ENCODE measurements around the gene CAD. TPM values are rescaled to one million over a fixed set of nuclear protein-coding genes. Genes with fewer than 3 reads are reported as not detected.

Gene CAD
- total RNA-seq, 1 experiment from 2014 or later = 71.4 TPM

GRCh38 chr2:27278010-27278409, 60.8 kb downstream of the CAD start:
- H3K4me2 ChIP-seq (ENCODE audit: low read depth, low read length, poor library complexity, severe bottlenecking) = no peak overlapping the region
- H3K27me3 ChIP-seq (ENCODE audit: low read length) = no peaks in the 10 kb centered on the region; the same call in 1 of the 2 replicates
- no peaks in the 10 kb centered on the region for H3K79me2 ChIP-seq (ENCODE audit: low read length)
- no peak overlapping the region for H3K4me3 ChIP-seq (ENCODE audit: low read length)
- H3K36me3 ChIP-seq (ENCODE audit: insufficient read depth, low read length) = no peaks in the 10 kb centered on the region
- H2AFZ ChIP-seq (ENCODE audit: low read length) = no peak overlapping the region
- H3K9me3 ChIP-seq (ENCODE audit: low read length) = no peaks in the 10 kb centered on the region
- H3K9ac ChIP-seq (ENCODE audit: low read length) = no peak overlapping the region
- H3K27ac ChIP-seq (ENCODE audit: low read length) = no peak overlapping the region
- no peaks in the 10 kb centered on the region for H3K9me2 ChIP-seq (replicated peaks; ENCODE audit: insufficient read depth, low read length)
- H4K20me1 ChIP-seq (ENCODE audit: insufficient read depth, low read depth, low read length) = no peaks in the 10 kb centered on the region
- no peak for DNase-seq
- H3K4me1 ChIP-seq (ENCODE audit: low read length) = no peaks in the 10 kb centered on the region

DNA sequence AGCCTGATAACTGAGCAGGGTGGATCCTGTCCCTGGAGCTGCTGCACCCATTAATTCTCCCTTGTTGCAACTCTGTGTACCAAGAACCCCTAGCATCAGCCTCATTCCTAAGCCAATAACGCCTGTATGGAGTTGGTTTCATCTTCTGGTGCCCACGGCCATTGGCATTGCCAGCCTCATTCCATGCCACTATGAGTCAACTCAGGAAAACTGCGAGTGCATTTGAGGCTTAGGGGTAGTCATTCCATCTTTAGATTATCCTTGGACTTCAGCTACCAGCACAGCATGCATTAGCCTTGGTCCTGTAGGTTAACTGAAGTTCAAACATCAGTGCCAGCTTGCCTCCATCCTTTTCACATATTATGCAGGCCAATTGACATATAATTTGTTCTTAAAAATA, 63.7 kb downstream of the CAD start:
- Histone ChIP-seq H3K9me3 (ENCODE audit: low read length) (no peaks in the 10 kb centered on the region), H3K9me2 (replicated peaks; ENCODE audit: insufficient read depth, low read length) (no peaks in the 10 kb centered on the region), H3K4me2 (ENCODE audit: low read depth, low read length, poor library complexity, severe bottlenecking) (no peak overlapping the region), H2AFZ (ENCODE audit: low read length) (no peak overlapping the region), H3K27ac (ENCODE audit: low read length) (no peak overlapping the region), H4K20me1 (ENCODE audit: insufficient read depth, low read depth, low read length) (no peaks in the 10 kb centered on the region), H3K9ac (ENCODE audit: low read length) (no peak overlapping the region), H3K4me3 (ENCODE audit: low read length) (no peak overlapping the region), H3K36me3 (ENCODE audit: insufficient read depth, low read length) (no peaks in the 10 kb centered on the region), H3K4me1 (ENCODE audit: low read length) (no peaks in the 10 kb centered on the region), H3K27me3 (ENCODE audit: low read length) (no peaks in the 10 kb centered on the region; the same call in 1 of the 2 replicates), H3K79me2 (ENCODE audit: low read length) (no peaks in the 10 kb centered on the region)
- DNase-seq = no peak

GRCh38 chr2:27281442-27281841, 64.3 kb downstream of the CAD start:
- Histone ChIP-seq H3K4me1 (ENCODE audit: low read length) (no peaks in the 10 kb centered on the region), H3K9me2 (replicated peaks; ENCODE audit: insufficient read depth, low read length) (no peaks in the 10 kb centered on the region), H3K36me3 (ENCODE audit: insufficient read depth, low read length) (no peaks in the 10 kb centered on the region), H3K4me2 (ENCODE audit: low read depth, low read length, poor library complexity, severe bottlenecking) (no peak overlapping the region), H3K4me3 (ENCODE audit: low read length) (no peak overlapping the region), H2AFZ (ENCODE audit: low read length) (no peak overlapping the region), H4K20me1 (ENCODE audit: insufficient read depth, low read depth, low read length) (no peaks in the 10 kb centered on the region), H3K9ac (ENCODE audit: low read length) (no peak overlapping the region), H3K9me3 (ENCODE audit: low read length) (no peaks in the 10 kb centered on the region), H3K27ac (ENCODE audit: low read length) (no peak overlapping the region), H3K79me2 (ENCODE audit: low read length) (no peaks in the 10 kb centered on the region), H3K27me3 (ENCODE audit: low read length) (no peaks in the 10 kb centered on the region; the same call in 1 of the 2 replicates)
- DNase-seq = no peak

GRCh38 chr2:27281855-27282559, 64.8 kb downstream of the CAD start, which contains the start of gene TRIM54:
Gene TRIM54, plus strand, starts transcription at chr2:27282429. Its CDS starts 303 bp downstream, at chr2:27282732.
- Histone ChIP-seq H2AFZ (ENCODE audit: low read length) (no peak within 1 kb of the TSS), H3K27me3 (ENCODE audit: low read length) (no peaks in the 10 kb centered on the region; the same call in 1 of the 2 replicates), H3K4me2 (ENCODE audit: low read depth, low read length, poor library complexity, severe bottlenecking) (no peak within 1 kb of the TSS), H3K27ac (ENCODE audit: low read length) (no peak within 1 kb of the TSS), H3K4me1 (ENCODE audit: low read length) (no peaks in the 10 kb centered on the region), H4K20me1 (ENCODE audit: insufficient read depth, low read depth, low read length) (no peaks in the 10 kb centered on the region), H3K79me2 (ENCODE audit: low read length) (no peaks in the 10 kb centered on the region), H3K9me3 (ENCODE audit: low read length) (no peaks in the 10 kb centered on the region), H3K36me3 (ENCODE audit: insufficient read depth, low read length) (no peaks in the 10 kb centered on the region), H3K4me3 (ENCODE audit: low read length) (no peak within 1 kb of the TSS), H3K9me2 (replicated peaks; ENCODE audit: insufficient read depth, low read length) (no peaks in the 10 kb centered on the region), H3K9ac (ENCODE audit: low read length) (no peak within 1 kb of the TSS)
- no peak for DNase-seq

GRCh38 chr2:27282892-27283291, 65.7 kb downstream of the CAD start:
- no peak overlapping the region for H3K27ac ChIP-seq (ENCODE audit: low read length)
- no peak overlapping the region for H3K4me2 ChIP-seq (ENCODE audit: low read depth, low read length, poor library complexity, severe bottlenecking)
- no peak overlapping the region for H3K9ac ChIP-seq (ENCODE audit: low read length)
- H3K4me3 ChIP-seq (ENCODE audit: low read length) = no peak overlapping the region
- H3K27me3 ChIP-seq (ENCODE audit: low read length) = no peaks in the 10 kb centered on the region; the same call in 1 of the 2 replicates
- no peak overlapping the region for H2AFZ ChIP-seq (ENCODE audit: low read length)
- no peaks in the 10 kb centered on the region for H3K4me1 ChIP-seq (ENCODE audit: low read length)
- no peaks in the 10 kb centered on the region for H3K36me3 ChIP-seq (ENCODE audit: insufficient read depth, low read length)
- no peaks in the 10 kb centered on the region for H3K9me3 ChIP-seq (ENCODE audit: low read length)
- H3K9me2 ChIP-seq (replicated peaks; ENCODE audit: insufficient read depth, low read length) = no peaks in the 10 kb centered on the region
- no peak for DNase-seq
- no peaks in the 10 kb centered on the region for H4K20me1 ChIP-seq (ENCODE audit: insufficient read depth, low read depth, low read length)
- no peaks in the 10 kb centered on the region for H3K79me2 ChIP-seq (ENCODE audit: low read length)

DNA sequence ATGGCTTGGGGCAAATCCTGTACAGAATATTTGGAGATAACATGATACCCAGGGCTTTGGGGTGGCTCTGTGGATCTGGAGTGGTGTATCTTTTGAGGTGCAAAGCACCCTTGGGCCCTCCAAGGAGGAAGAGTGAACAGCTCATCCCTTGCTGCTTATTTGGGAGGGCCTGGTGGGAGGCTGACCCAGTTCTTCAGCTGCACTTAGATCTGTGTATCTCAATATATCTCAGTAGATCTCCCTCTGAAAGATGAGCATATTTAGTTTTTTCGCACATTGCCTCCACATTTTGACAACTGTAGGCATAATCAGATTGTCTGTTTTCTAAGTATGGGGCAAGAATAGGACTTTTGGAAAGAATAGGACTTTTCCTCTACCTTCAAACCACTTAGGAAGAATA, 67.8 kb downstream of the CAD start:
- DNase-seq = no peak
- Histone ChIP-seq H3K36me3 (ENCODE audit: insufficient read depth, low read length) (no peaks in the 10 kb centered on the region), H4K20me1 (ENCODE audit: insufficient read depth, low read depth, low read length) (no peaks in the 10 kb centered on the region), H2AFZ (ENCODE audit: low read length) (no peak overlapping the region), H3K27ac (ENCODE audit: low read length) (no peak overlapping the region), H3K4me2 (ENCODE audit: low read depth, low read length, poor library complexity, severe bottlenecking) (no peak overlapping the region), H3K4me1 (ENCODE audit: low read length) (no peaks in the 10 kb centered on the region), H3K9me2 (replicated peaks; ENCODE audit: insufficient read depth, low read length) (no peaks in the 10 kb centered on the region), H3K79me2 (ENCODE audit: low read length) (no peaks in the 10 kb centered on the region), H3K9ac (ENCODE audit: low read length) (no peak overlapping the region), H3K9me3 (ENCODE audit: low read length) (no peaks in the 10 kb centered on the region), H3K4me3 (ENCODE audit: low read length) (no peak overlapping the region), H3K27me3 (ENCODE audit: low read length) (no peaks in the 10 kb centered on the region; the same call in 1 of the 2 replicates)

GRCh38 chr2:27285481-27285880, 68.3 kb downstream of the CAD start:
- H3K27ac ChIP-seq (ENCODE audit: low read length) = no peak overlapping the region
- H3K9ac ChIP-seq (ENCODE audit: low read length) = no peak overlapping the region
- H3K36me3 ChIP-seq (ENCODE audit: insufficient read depth, low read length) = no peaks in the 10 kb centered on the region
- H3K4me2 ChIP-seq (ENCODE audit: low read depth, low read length, poor library complexity, severe bottlenecking) = no peak overlapping the region
- H3K9me3 ChIP-seq (ENCODE audit: low read length) = no peaks in the 10 kb centered on the region
- H3K9me2 ChIP-seq (replicated peaks; ENCODE audit: insufficient read depth, low read length) = no peaks in the 10 kb centered on the region
- no peaks in the 10 kb centered on the region for H4K20me1 ChIP-seq (ENCODE audit: insufficient read depth, low read depth, low read length)
- H3K4me1 ChIP-seq (ENCODE audit: low read length) = no peaks in the 10 kb centered on the region
- no peak overlapping the region for H2AFZ ChIP-seq (ENCODE audit: low read length)
- H3K79me2 ChIP-seq (ENCODE audit: low read length) = no peaks in the 10 kb centered on the region
- no peak overlapping the region for H3K4me3 ChIP-seq (ENCODE audit: low read length)
- DNase-seq = no peak
- H3K27me3 ChIP-seq (ENCODE audit: low read length) = no peaks in the 10 kb centered on the region; the same call in 1 of the 2 replicates

DNA sequence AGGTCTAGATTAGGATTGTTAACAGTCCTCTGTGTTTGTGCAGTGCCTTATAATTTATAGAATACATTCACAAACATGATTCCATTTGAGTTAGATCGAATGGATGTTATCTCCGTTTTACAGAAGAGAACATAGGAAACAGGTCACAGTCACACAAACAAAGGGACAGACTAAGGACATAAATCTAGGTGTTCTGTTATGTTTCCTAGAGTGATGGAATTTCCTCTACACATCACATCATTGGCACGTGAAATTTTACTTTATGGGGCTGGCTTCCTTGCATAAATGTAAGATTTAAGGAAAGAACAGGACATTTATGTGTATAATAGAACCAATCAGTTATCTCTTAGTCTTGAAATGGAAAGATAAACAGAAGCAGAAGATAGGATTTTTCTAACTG, 71.4 kb downstream of the CAD start:
- H3K9ac ChIP-seq (ENCODE audit: low read length) = no peak overlapping the region
- no peak overlapping the region for H3K4me3 ChIP-seq (ENCODE audit: low read length)
- no peak overlapping the region for H3K27ac ChIP-seq (ENCODE audit: low read length)
- no peak for DNase-seq
- no peaks in the 10 kb centered on the region for H3K27me3 ChIP-seq (ENCODE audit: low read length)
- H3K4me1 ChIP-seq (ENCODE audit: low read length) = peaks cover 12% of the 10 kb centered on the region
- no peaks in the 10 kb centered on the region for H3K9me2 ChIP-seq (replicated peaks; ENCODE audit: insufficient read depth, low read length)
- H4K20me1 ChIP-seq (ENCODE audit: insufficient read depth, low read depth, low read length) = no peaks in the 10 kb centered on the region
- no peaks in the 10 kb centered on the region for H3K9me3 ChIP-seq (ENCODE audit: low read length)
- H3K4me2 ChIP-seq (ENCODE audit: low read depth, low read length, poor library complexity, severe bottlenecking) = no peak overlapping the region
- no peaks in the 10 kb centered on the region for H3K36me3 ChIP-seq (ENCODE audit: insufficient read depth, low read length)
- no peaks in the 10 kb centered on the region for H3K79me2 ChIP-seq (ENCODE audit: low read length)
- H2AFZ ChIP-seq (ENCODE audit: low read length) = no peak overlapping the region
